ENCODE measurements around the gene NPM3. TPM values are rescaled to one million over a fixed set of nuclear protein-coding genes. Genes with fewer than 3 reads are reported as not detected.

Gene NPM3, protein sequence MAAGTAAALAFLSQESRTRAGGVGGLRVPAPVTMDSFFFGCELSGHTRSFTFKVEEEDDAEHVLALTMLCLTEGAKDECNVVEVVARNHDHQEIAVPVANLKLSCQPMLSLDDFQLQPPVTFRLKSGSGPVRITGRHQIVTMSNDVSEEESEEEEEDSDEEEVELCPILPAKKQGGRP
- 30.8 and 87.3 TPM in 2 replicates for total RNA-seq (2014; rRNA removed; shearing (Covaris generic); ENCODE audit: low replicate concordance)

DNA sequence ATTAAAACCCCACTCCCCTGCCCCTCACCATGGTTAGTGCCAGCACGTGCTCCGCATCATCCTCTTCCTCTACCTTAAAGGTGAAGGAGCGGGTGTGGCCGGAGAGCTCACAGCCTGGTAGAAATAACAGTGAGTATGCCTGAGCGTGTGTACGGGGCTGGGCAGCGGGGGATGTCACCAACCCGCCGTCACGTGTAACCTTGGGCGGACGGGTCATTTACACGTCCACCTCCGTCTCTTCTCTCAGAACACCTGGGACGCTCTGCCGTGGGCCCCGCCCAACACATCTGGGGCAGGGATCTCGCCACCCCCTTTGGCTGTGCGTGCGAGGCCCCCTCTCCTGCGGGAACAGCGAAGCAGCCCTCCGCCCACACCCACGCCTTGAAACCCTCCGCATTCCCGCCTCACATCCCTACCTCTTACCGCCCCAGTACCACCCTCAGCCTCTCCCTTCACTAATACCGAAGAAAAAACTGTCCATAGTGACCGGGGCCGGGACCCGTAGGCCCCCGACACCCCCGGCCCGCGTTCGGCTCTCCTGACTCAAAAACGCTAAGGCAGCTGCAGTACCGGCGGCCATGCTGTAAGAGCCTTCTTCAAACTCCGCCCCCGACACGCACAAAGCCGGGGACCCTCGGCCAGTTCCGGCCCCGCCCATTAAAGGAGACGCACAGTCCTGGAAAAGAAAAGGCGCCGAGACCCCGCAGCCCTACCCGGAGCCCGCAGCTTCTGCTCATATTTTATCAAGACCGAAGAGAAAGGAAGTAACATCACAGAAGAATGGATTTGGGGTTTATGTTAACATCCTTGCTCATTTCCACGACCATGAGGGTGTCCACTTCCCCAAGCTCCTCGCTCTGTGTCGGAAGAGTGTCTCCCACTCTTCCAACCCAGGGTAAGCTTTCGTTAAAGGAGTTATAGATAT, at the start of gene NPM3:
Gene NPM3, minus strand, starts transcription at position 636 of the 925 bp plus-strand sequence. Its CDS starts 56 bp downstream, at position 580.
- Histone ChIP-seq H3K9me3 (no peaks in the 10 kb centered on the region), H3K4me3 (peak within 1 kb of the TSS; percentile 80), H3K27me3 (no peaks in the 10 kb centered on the region), H3K36me3 (peaks cover 44% of the 10 kb centered on the region)
- peak; percentile 88 for DNase-seq

DNA sequence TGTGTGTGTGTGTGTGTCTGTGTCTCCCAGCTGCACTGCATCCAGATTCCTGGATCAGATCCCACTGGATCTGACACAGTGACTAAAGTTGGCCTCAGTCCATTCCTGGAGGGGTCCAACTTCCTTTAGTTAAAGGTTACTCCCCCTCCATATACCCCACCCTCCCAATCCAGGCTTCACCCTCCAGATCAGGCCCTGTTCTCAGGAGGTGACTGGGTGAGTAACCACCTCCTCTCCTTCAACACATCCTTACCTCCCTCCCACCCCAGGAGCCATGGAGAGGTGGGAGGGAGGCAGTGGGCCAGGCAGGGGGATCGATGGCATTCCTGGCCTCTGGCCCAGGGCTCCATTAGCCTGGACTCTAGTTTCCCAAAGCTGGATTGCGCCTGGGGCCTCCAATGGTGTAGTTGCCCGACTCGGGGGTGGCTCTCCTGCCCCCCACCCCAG, 49.1 kb upstream of the NPM3 start:
- no peaks in the 10 kb centered on the region for H3K36me3 ChIP-seq
- no peaks in the 10 kb centered on the region for H3K9me3 ChIP-seq
- no peak for DNase-seq
- H3K27me3 ChIP-seq: no peaks in the 10 kb centered on the region
- no peak overlapping the region for H3K4me3 ChIP-seq

DNA sequence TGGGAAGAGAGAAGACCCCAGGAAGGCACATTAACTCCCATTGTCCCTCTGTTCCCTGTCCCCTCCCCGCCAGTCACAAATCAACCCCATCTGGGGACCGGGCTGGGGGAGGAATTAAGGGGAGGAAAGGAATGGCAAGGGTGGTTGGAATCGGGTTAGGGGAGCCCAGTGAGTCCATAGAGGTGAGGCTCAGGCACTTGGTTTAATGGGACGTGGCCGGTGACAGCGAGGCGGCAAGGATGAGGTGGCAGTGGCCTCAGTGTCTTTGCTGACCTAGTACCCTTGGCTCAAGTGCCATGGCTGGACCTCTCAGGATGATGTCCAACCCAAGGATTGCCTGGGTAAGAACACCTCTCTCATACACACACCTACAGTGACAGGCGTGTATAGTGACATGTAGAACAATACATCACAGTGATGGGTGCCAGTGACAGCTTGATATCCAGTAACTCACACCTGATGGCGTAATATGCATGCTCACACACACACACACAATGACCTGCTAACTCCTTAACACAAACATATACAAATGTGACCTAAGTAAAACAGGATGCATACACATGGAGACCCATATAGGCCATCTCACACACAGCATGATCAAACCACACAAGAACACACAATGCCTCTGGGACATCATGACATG, 48.0 kb upstream of the NPM3 start:
- DNase-seq: no peak
- no peaks in the 10 kb centered on the region for H3K9me3 ChIP-seq
- peak overlapping the region; percentile 13; the same call in 1 of the 2 replicates for H3K4me3 ChIP-seq
- H3K27me3 ChIP-seq: no peaks in the 10 kb centered on the region
- no peaks in the 10 kb centered on the region for H3K36me3 ChIP-seq

DNA sequence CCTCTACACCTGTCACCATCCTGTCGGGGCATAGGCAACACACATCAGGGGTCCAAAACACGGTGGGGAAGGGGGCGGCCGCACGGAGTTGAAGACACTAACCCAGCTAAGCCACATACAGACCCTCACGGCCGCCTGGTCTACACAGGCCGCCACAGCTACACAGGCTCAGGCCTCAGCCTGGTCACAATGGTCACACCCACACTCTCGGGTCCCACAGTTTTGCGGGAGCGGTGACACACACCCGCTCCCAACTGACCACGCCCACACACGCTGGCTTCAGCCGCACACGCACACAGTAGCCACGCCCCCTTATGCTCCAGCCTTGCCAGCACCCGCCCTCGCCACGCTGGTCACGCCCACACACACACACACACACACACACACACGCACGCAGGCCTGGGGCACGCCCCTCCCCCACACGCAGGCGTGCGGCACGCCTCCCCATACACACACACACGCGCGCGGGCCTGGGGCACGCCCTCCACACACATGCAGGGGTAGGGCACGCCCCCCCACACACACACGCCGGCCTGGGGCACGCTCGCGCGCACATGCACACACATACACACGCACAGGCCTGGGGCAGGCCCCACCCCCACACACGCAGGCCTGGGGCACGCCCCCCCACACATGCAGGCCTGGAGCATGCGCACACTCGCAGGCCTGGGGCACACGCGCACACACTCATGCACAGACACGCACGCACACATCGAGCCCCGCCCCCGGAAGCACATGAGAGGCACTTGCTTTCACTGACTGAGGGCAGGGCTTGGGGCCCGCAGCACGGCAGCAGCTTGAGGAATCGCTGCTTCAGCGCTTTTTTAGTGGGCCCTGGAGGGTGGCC, 47.3 kb upstream of the NPM3 start:
- Histone ChIP-seq H3K9me3 (no peaks in the 10 kb centered on the region), H3K27me3 (no peaks in the 10 kb centered on the region), H3K4me3 (peak overlapping the region; percentile 13), H3K36me3 (no peaks in the 10 kb centered on the region)
- peak; percentile 71 for DNase-seq

DNA sequence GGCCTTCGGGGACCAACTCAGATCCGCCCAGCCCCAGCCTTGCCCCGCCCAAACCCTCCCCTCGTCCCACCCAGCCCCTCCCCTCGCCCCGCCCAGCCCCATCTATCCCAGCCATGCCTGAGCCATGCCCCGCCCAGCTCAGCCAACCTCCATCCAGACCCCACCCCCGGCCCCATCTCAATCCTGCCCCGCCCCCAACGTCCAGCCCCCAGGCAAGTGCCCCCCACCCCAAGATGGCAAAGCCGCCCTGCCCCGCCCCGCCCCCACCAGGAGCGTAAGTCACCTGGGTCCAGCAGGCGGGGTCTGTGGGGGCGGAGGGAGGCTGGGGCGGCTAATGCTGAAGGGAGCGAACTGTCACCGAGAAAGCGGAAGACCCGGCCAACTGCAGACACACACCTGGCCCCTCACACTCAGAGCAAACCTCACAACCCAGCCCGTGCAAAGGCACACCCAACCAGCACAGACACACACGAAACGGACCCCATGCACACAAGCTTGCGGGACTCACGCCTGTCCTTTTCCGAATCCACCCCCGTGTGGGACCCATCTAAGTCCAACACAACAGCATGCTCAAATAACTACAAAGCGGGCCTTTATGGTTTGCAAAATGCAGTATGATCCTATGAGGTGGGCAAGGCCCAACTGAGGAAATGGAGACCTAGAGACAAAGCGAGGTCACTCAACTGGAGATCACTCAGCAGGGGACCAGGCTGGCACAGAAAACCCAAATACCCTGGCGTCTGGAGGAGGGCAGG, 46.5 kb upstream of the NPM3 start:
- DNase-seq: no peak
- H3K36me3 ChIP-seq: no peaks in the 10 kb centered on the region
- H3K4me3 ChIP-seq: no peak overlapping the region
- no peaks in the 10 kb centered on the region for H3K9me3 ChIP-seq
- H3K27me3 ChIP-seq: no peaks in the 10 kb centered on the region

DNA sequence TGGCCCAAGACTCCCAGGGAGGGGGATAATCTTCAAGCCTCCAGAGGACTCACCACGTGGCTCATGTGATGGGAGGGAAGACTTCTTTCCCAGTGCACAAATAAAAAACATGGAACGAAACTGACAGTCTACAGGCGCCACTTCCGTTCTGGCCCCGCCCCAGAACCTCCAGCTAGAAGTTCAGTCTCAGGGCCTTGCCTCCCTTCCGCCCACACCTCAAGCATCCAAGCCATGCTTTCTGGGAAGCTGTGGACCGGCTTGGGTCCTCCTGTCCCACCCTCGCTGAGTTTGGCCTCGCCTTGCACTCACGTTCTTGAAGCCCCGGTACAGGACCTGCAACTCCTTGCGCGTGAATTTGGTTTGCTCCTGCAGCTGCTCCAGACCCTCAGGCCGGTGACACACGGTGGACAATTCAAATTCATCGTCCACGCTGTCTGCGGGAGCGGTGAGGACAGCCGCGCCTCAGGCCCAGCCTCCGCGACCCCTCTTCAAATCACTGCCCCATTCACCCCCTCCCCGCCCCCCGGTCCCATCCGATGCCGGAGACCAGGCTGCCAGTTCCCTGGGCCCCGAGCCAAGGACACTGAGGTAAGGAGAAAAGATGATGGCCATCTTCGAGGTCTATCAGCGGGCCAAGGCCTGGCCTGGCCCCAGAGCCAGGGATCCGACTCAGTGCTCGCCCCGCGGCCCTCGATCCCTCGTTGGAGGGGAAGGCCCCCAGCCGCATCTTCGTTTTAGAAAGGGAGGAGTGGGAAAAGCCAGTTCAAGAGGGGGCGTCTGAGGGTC, 45.7 kb upstream of the NPM3 start:
- H3K36me3 ChIP-seq: no peaks in the 10 kb centered on the region
- no peaks in the 10 kb centered on the region for H3K27me3 ChIP-seq
- H3K4me3 ChIP-seq: no peak overlapping the region
- no peaks in the 10 kb centered on the region for H3K9me3 ChIP-seq
- no peak for DNase-seq

DNA sequence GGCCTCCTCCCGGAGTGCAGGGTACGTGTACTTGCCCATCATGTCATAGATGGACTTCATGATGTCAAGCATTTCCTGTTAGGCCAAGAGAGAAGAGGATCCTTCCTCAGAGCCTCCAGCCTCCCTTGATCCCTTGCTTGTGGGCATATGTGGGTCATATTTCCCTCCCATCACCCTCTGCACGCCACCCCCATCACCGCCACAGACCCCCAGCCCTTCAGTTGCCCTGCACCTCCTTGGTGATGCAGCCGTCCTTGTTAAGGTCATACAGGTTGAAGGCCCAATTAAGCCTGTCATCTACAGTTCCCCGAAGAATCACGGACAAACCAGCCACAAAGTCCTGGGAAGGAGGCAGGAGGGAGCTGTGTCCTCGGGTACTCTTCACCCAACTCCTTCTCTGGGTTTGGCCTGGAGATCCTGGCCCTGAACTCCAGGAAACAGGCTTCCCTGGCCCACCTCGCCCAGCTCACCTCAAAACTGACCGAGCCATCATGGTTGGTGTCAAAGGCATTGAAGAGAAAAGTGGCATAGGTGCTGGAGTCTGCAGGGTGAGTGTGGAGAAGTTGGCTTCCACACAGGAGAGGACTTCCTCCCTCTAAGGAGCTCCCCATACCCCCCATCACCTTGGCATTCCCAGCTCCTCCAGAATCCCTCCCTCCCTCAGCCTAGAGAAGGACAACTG, 44.8 kb upstream of the NPM3 start:
- no peak for DNase-seq
- H3K27me3 ChIP-seq: no peaks in the 10 kb centered on the region
- H3K36me3 ChIP-seq: no peaks in the 10 kb centered on the region

DNA sequence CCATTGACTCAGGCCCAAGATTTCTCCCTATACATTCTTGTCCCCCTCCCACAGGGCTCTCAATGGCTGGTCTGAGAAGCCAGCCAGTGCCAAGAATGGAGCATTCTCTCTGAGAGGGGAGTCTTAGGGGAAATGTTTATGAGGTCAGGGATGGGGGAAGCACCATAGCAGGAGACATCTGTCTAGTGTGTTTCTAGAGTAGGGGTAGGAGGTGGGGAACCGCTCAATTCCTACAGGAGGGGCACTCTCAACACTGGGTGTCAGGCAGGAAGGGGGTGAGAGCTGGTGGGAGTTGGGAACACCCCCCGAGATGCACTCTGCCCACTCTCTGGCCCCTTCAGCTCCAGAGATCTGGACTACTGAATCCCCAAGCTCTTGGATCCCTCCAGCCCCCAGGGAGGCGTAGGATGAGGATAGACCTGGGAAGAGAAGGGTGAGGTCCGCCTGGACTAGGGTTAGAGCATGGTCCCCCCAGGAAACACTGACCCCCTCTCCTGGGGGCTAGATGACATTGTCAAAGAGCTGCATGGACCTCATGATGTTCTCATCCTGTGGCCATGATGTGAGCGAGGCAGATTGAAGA, 43.7 kb upstream of the NPM3 start:
- Histone ChIP-seq H3K36me3 (no peaks in the 10 kb centered on the region), H3K9me3 (no peaks in the 10 kb centered on the region), H3K4me3 (no peak overlapping the region), H3K27me3 (no peaks in the 10 kb centered on the region)
- no peak for DNase-seq

More for the DNA sequence above, 44.8 kb upstream of the NPM3 start:
- Histone ChIP-seq H3K9me3 (no peaks in the 10 kb centered on the region), H3K4me3 (no peak overlapping the region)

DNA sequence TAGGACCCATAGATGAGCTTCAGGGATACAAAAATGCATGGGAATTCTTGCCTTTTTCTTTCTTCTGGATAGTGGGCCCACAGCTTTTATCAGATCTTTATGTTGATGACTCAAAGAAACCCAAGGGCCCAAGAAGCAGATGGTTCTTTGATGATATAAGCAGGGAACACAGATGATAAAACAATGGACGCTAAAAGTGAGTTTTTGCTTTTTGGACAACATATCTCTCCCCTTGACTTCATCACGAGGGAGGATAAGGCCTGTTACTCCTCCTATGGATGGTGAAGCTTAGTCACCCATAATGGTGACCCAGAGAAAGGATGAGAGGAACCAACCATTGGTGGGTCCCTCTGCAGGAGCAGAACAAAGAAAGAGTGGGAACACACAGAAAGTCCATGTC, 41.5 kb upstream of the NPM3 start:
- Histone ChIP-seq H3K4me3 (no peak overlapping the region), H3K36me3 (no peaks in the 10 kb centered on the region), H3K27me3 (no peaks in the 10 kb centered on the region), H3K9me3 (no peaks in the 10 kb centered on the region)
- no peak for DNase-seq

DNA sequence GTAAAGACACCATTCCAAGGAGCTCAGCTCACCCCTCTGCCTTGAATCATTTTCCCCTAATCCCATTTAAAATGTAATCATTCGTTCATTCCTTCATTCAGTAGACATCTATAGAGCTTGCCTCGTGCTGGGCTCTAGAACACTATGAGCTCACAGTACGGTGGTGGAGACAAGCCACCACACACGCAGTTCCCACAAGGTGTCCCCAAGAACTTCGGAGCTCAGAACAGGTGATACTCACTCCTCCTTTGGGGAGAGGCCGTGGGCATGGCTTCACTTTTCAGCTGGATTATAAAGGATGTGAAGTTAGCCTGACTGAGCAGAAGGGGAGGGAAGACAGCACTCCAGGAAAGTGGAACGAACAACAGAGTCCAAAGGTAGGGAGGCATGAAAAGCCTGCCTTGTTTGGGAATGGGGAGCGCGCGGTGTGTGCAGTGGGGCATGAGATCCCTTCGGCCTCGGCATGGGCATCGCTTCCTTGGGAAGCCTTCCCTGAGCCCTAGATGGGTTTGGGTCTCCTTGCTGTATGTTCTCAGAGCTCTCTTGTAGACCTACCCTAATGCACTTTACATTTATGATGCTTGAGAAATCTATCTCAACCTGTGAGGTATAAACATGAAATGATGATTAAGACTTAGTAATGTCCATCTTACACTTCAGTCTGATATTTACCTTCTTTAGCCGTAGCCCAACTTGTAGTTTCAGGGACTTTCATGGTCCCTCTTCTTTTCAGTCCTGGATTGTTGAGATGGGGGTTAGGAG, 35.8 kb upstream of the NPM3 start:
- H3K36me3 ChIP-seq: peaks cover 7% of the 10 kb centered on the region
- no peak for DNase-seq
- no peaks in the 10 kb centered on the region for H3K9me3 ChIP-seq

DNA sequence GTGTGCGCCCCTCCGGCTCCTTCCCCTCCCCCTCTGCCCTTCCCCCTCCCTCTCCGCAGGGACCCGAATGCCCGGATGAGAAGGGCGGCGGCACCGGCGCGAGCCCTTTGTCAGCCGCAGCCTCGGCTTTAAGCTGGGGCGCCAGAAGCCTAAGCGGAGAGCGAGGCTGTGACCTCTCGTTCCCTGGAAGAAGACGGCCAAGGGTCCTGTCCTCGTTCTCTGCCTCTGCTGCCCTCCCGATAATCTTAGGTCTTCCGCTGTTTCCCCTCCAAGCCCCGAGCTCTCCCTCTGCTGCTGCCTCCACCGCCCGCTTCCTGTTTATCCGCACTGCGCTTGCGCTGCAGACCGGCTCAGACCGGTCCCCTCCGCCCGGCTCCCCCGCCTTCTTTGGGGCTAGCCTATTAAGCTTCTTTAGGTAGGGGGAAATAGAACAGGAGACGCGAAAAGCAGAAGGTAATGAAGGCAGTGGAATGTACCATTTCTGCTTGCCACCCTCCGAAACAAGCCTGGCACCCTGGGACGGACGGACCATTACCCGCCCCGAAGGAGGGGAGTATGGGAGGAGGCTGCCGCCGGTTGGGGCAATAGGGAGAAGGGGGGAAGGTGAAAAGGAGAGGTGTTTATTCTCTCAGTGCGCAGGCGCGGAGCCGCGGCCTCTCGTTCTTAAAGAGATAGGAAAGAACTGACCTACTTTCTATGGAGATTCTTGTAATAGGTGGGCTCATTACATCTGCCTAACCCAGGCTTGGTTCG, 35.0 kb upstream of the NPM3 start, which contains the start of gene OGA:
Gene OGA, minus strand, starts transcription at position 326 of the 753 bp plus-strand sequence. CDS start 422 bp downstream, outside the sequence.
- no peaks in the 10 kb centered on the region for H3K9me3 ChIP-seq
- H3K27me3 ChIP-seq: no peaks in the 10 kb centered on the region
- H3K4me3 ChIP-seq: peak within 1 kb of the TSS; percentile 76
- DNase-seq: peak; percentile 99
- H3K36me3 ChIP-seq: peaks cover 11% of the 10 kb centered on the region

More for the DNA sequence above, 35.8 kb upstream of the NPM3 start:
- H3K27me3 ChIP-seq: no peaks in the 10 kb centered on the region
- peak overlapping the region; percentile 76 for H3K4me3 ChIP-seq

DNA sequence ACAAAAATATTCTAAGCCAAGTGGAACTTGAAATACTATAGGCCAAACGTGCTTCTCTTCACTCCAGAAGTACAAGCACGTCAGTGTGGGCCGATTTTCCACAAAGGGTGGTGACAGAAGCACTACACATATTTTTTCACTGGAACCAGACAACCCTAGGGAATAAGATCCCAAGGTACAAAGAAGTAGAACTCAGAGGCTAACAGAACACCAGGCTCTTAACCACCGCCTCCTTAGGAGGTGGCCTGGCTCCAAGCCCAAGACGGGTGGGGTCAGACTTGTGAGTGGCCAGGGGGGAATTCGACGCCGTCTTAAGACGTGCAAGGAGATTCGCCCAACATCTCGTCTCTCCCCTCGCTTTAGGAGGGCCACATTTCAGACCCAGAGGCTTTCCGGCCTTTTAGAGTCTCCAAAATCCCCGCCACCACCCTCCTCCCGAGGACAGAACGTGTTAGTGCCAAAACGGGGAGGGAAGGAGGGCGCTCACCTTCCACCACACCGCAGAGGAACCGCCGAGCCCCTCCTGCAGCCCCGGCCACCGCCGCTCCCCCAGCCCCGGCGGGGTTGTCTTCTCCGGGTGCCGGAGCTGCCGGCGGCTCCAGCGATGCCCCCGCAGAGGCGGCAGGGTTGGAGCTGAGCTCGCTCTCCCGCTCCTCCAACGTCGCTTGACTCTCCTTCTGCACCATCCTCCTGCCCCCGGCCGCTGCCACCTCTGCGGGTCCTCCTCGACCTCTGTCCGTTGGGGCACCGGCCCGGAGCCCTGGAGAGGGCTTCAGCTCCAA, 34.3 kb upstream of the NPM3 start:
- Histone ChIP-seq H3K9me3 (no peaks in the 10 kb centered on the region), H3K4me3 (peak overlapping the region; percentile 76), H3K27me3 (no peaks in the 10 kb centered on the region), H3K36me3 (peaks cover 19% of the 10 kb centered on the region)
- DNase-seq: peak; percentile 94

Measured in MG63 (cell line).